NCI-H1417 (cell line): ENCODE results near the gene LRMDA.

Experiments used
- DNase-seq, 3 experiments: peaks; one replicate each; lab custom pipeline; 2025; lab: John Stamatoyannopoulos, UW

Gene LRMDA

GRCh38 chr10:75402486-75403143 lies 28.8 kb upstream of the LRMDA start:
- DNase-seq = peak in 2 of 3 experiments; percentile 63 to 83

GRCh38 chr10:75403144-75403938 lies 28.1 kb upstream of the LRMDA start:
- DNase-seq = peak; percentile 49 to 64 (median 58)

- peak; percentile 36 to 50 (median 38) for DNase-seq
Observed at GRCh38 chr10:75403939-75404814, 27.2 kb upstream of the LRMDA start.

GRCh38 chr10:75404815-75405597 lies 26.4 kb upstream of the LRMDA start:
- peak in 2 of 3 experiments; percentile 35 to 77 for DNase-seq

GRCh38 chr10:75405598-75406461 lies 25.6 kb upstream of the LRMDA start:
- DNase-seq = no peak

GRCh38 chr10:75406462-75407223 lies 24.8 kb upstream of the LRMDA start:
- no peak for DNase-seq

- DNase-seq = no peak
Observed at GRCh38 chr10:75407224-75407712, 24.2 kb upstream of the LRMDA start.

GRCh38 chr10:75407713-75408508 lies 23.5 kb upstream of the LRMDA start:
- no peak for DNase-seq

GRCh38 chr10:75408509-75408875 lies 22.9 kb upstream of the LRMDA start:
- no peak for DNase-seq

- peak; percentile 41 to 78 (median 70) for DNase-seq
Observed at GRCh38 chr10:75408911-75409885, 22.2 kb upstream of the LRMDA start.

- DNase-seq = no peak
Observed at GRCh38 chr10:75410132-75411005, 21.1 kb upstream of the LRMDA start.

- DNase-seq = no peak
Observed at GRCh38 chr10:75414527-75414926, 16.9 kb upstream of the LRMDA start.

GRCh38 chr10:75417522-75417927 lies 13.9 kb upstream of the LRMDA start:
- DNase-seq = peak; percentile 3 to 86 (median 55)

- no peak for DNase-seq
Observed at GRCh38 chr10:75418293-75418692, 13.1 kb upstream of the LRMDA start.

GRCh38 chr10:75418712-75419111 lies 12.7 kb upstream of the LRMDA start:
- no peak for DNase-seq

GRCh38 chr10:75422913-75423312 lies 8.5 kb upstream of the LRMDA start:
- DNase-seq = no peak

- no peak for DNase-seq
Observed at GRCh38 chr10:75424571-75424970, 6.9 kb upstream of the LRMDA start.
